NCI-H69 (cell line): Measurements from ENCODE around the gene SUN5.

ENCODE experiments used
- DNase-seq: peaks from one replicate; lab custom pipeline; 2025; lab: John Stamatoyannopoulos, UW

The SUN5 gene

DNA sequence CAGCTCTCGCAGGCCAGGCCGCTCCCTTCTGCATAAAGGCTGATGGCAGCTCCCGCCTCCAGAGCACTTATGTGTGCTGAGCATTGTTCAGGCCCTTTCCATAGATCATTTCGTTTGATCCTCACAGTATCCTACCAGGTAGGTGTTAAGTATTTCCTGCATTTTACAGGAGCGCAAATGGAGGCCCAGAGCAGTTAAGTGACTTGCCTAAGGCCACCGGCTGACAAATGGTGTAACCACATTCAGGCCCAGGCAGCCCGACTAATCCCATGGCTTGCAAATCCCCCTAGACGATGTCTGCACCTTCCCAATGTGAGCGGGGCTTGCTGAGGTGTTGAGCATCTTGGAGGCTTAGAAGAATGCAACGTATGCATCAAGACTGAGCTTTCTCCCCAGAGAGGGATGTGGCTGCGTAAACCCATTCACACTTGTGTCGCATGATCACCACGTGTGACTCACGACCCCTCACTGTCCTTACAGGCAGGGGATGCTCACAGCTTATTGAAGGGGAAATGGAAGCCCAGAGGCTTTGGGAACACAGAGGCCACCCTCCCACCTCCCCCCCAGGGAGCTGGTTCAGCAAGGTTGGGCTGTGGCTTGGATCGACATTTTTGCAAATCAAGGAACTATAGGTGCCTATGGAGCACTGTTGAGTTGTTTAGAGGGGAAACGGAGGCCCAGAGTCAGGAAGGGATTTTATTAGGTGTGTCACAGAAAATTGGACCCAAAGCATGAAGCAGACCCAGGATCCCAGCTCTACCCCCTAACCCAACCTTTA, 10.3 kb upstream of the SUN5 start:
- no peak for DNase-seq

GRCh38 chr20:33013701-33014326, 9.6 kb upstream of the SUN5 start:
- DNase-seq = no peak

- DNase-seq = no peak
These were observed 8.3 kb upstream of the SUN5 start for GRCh38 chr20:33012327-33013189.

GRCh38 chr20:33010674-33011449, 6.6 kb upstream of the SUN5 start:
- no peak for DNase-seq

GRCh38 chr20:33010133-33010504, 5.9 kb upstream of the SUN5 start:
- no peak for DNase-seq

GRCh38 chr20:33009214-33010132, 5.2 kb upstream of the SUN5 start:
- DNase-seq = peak; percentile 65

DNA sequence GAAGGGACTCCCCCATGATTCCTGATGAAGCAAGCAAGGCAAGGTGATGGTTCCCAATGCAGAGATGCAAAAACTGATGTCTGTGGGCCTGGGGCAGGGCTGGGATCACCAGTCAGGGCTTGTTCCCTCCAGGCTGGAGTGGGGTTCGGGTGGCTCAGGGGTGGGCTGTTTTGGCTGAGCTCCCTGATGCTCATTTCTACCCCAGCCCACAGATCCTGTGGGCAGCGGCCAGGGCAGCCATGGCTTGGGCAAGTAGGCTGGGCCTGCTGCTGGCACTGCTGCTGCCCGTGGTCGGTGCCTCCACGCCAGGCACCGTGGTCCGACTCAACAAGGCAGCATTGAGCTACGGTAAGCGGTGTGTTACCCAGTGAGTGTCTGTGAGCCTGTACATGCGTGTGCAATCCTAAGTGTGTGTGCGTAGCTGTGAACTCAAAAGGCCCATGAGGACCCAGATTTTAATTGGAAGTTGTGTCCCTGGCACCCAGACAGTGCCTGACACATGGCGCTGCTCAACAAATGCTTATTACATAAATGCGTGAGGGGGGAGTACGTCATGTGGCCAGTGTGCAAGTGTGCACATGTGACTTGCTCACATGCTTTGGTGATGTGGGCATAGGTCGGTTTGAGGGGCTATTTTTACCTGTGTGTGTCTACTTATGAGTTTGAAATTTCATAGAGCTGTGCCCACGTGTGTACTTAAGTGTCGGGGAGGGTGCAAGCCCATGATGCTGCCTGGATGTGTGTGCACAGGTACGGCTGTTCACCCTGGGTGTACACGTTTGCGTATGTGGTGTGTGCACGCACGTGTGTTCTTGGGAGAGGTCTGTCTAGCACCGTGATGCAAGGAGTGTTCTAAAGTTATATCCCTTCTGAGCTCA, 4.3 kb upstream of the SUN5 start:
- DNase-seq = no peak

DNA sequence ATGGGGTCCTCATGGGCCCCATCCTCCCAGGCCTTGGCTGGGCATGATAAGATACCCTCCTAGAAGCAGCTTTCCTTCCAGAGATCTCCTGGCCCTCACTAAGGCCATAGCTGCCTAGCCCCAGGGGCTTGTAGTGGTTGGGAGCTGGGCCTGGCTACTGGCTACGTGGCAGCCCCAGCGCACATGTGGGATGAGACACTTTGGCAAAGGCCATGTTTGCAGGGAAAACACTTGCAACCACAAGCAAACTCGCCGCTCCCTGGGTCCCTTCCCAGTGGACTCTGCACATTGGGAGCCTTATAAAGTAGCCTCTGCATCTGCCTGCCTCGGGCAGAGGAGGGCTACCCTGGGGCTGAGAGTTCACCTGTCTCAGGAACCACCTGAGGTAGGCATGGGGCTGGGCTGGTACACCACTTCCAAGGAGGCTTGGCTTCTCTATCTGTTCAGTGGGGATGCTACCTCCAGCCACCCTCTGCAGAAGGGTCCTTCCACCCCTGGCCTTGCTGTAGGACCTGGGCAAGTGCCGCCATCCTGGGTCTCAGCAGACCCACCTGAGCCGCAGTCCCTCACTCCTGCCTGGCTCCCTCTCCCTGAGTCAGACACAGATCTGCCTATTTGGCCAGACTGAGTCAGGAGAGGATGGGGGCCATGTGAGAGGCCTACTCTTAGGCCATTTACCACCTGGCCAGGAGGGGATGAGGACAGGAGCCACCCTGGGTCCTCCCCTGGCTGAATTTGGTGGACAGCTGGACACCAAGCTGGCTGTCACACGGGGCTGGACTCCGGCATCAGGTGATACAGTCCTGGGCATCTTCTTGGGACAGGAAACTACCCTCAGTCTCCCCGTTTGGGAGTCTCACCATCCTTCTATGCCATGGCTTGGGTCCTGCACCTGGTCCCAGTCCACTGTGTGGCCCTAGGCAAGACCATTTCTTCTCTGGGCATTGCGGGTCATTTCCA, 3.4 kb upstream of the SUN5 start, which contains the start of gene BPIFB2:
BPIFB2 (plus strand) TSS at position 329 of the 960 bp plus-strand sequence. CDS start 871 bp downstream, outside the sequence.
- DNase-seq = no peak

- DNase-seq = no peak
These were observed 2.6 kb upstream of the SUN5 start for GRCh38 chr20:33006776-33007375.

DNA sequence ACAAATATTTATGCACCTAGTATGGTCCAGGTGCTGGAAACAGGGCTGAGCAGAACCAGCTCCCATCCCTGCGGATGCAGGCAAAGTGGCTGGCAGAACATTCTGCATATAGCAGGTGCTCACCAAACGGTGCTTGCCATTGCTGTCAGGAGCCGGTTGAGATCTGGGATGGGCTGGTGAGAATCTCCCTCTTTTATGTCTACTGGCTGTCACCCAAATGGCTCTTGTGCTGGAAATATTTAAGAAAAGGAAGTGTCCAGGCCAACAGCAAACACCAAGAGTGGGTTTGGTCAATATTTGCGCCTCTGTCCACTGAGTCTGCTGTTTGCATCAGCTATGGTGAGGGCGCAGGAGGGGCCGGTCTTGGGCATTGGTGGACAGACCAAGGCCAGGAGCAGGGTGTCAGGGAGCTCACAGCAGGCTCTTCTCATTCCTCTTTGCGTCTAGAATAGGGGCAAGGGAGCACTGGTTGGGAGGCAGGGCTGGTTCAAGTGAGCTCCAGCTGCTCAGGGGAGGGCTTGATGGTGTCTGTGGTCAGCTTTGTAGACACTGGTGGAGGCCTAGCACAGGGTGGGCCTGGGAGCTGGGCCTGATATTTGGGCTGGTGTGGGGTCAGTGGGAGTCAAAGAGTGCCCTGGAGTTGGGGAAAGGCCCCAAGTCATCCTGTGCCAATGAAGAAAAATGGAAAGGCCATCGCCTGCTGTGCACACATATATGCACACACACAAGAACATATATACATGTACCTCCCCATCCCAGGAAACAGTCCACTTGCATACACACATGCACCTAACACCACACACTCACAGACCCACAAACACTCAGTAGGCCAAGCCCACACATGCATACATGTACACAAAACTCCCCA, 1.9 kb upstream of the SUN5 start:
- DNase-seq = no peak

DNA sequence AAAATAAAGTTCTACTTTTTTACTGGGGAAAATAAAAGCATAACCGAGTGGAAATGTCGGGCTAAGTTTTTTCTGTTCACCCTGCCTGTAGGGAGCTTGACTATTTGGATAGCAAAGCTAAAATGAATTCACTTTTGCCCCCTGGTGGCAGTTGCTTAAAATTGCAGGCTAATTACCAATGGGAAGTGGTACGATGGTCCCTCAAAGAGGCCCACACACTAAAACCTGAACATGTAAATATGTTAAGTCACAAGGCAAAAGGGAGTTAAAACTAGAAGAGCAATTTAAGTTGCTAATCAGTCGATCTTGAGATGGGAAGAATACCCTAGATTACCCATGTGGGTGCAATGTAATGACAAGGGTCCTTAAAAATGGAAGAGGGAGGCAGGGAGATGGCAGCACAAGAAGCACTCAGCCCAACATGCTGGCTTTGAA, 916 bp upstream of the SUN5 start:
- no peak for DNase-seq

GRCh38 chr20:33002087-33002808, 2.0 kb downstream of the SUN5 start:
- DNase-seq = no peak

- no peak for DNase-seq
These were observed 3.3 kb downstream of the SUN5 start for GRCh38 chr20:33000802-33001466.

DNA sequence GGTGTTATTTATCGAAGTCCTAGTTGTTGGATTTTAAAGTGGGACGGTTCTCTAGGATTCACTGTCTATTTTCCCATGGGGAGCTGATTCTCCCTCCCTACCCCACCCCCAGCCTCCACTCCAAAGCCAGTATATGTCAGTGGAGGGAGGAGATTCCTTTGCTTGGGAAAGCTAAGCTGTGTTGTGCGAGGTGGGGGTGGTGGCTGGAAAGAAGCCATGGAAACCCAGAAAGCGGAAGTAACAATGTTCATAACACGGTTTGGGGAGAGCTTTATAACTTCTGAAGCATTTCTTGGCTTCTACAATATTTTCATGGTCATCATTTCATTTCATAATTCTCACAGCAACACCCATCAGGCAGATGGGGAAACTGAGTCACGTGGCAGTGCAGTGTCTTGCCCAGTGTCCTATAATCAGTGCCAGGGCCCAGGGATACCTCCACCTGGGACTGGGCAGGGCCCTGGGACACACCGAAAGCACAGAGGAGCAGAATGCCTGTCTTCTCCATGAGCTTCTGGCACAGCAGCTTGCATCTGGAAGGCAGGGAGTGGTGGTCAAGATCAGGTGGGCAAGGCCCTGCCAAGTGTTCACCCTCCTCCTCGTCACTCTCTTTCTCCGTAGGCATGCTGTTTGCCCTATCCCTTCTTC, 4.5 kb downstream of the SUN5 start:
- no peak for DNase-seq

DNA sequence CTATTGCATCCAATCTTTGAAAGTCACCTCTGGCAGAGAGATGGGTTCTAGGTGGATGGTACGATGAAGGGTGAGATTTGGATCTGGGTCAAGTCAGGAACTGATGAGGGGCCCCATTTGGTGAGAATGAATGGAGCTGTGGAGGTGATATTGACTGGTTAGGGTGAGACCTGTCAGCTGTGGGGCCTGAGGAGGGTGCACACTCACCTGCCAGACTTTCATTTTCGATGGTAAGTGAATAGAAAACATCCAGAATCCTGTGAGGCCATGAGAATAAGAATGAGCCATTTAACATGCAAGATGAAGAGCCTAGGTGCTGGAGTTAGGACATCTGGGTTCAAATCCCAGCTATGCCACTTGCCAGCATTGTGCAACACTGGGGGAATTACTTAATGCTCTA, 6.8 kb downstream of the SUN5 start:
- no peak for DNase-seq
